Epithelial cell of esophagus (primary cell): ENCODE measurements around the gene SS18L1.

Source experiments
- DNase-seq: peaks from one replicate; pipeline ENCODE4 v3.0.0; 2010; ENCODE audit warnings: low read depth
- H3K4me3 ChIP-seq: 2 replicates; pipeline ENCODE4 v1.5.1; 2011; ENCODE audit warnings: mild to moderate bottlenecking, low read length, control low read depth
- CTCF ChIP-seq: IDR thresholded peaks from 2 replicates; pipeline ENCODE4 v1.5.1; 2011; ENCODE audit warnings: low read depth, mild to moderate bottlenecking, low read length, control low read depth, inconsistent platforms; ENCODE audit not compliant: insufficient read depth; ENCODE audit errors: missing control alignments

The SS18L1 gene

DNA sequence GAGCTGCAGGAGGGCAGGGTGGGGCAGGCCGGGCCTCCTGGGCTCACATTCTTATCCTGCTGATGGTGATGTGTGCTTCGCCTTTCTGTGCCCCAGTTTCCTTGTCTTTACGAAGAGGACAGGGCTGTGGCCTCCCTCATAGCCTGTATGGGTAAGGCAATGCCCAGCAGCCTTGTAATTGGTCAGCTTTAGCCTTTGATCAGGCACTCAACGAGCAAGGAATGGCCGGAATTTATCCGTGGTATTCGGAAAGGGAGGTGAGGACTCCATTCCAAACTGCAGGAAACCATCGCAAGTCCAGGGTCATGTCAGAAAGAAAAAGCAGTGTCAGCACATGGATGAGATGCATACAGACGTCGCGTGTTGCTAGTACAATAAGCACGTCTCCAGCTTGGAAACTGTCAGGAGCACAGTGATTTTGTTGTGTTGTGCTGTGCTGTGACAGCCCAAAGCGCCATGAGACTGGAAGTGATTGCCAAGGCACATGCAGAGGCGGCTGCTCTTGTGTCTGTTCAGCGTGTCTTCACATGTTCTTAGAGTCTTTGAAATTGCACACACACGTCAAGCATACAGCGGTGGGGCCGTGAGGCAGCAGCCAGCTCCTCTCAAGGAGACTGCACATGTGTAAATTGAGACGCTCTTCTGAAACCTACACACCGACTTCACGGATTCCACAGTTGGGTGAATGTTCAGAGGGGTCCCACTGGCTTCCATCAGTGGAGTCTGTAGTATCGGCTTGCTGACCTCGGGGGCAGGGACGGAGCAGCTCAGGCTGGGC, 6.2 kb downstream of the SS18L1 start:
- DNase-seq = peak; percentile 94
- H3K4me3 ChIP-seq = no peak overlapping the region
- no peak for TF ChIP-seq CTCF

- no peak for DNase-seq
- no peak overlapping the region for H3K4me3 ChIP-seq
- no peak for TF ChIP-seq CTCF
Measured at GRCh38 chr20:62150310-62150575, 6.7 kb downstream of the SS18L1 start.

GRCh38 chr20:62151225-62151624, 7.7 kb downstream of the SS18L1 start:
- no peak for DNase-seq
- TF ChIP-seq CTCF = no peak
- H3K4me3 ChIP-seq = no peak overlapping the region

DNA sequence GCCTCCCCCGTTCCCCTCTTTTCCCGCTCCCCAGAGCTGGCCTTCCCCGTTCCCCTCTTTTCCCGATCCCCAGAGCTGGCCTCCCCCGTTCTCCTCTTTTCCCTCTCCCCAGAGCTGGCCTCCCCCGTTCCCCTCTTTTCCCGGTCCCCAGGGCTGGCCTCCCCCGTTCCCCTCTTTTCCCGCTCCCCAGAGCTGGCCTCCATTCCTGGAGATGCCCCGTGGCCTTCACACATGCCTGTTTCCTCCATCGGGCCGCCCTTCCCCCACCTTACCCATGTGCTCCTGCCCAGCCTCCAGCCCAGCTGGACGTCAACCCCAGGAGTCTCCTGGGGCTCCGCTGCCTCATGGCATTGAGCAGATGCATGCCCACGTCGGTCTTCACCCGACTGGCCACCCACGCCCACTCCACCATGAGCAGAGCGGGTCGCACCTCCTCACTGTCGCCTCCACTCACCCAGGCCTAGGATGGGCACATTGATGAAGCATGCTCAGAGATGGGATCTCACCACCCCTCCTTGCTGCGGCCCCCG, 8.3 kb downstream of the SS18L1 start:
- no peak for TF ChIP-seq CTCF
- DNase-seq = no peak
- no peak overlapping the region for H3K4me3 ChIP-seq

DNA sequence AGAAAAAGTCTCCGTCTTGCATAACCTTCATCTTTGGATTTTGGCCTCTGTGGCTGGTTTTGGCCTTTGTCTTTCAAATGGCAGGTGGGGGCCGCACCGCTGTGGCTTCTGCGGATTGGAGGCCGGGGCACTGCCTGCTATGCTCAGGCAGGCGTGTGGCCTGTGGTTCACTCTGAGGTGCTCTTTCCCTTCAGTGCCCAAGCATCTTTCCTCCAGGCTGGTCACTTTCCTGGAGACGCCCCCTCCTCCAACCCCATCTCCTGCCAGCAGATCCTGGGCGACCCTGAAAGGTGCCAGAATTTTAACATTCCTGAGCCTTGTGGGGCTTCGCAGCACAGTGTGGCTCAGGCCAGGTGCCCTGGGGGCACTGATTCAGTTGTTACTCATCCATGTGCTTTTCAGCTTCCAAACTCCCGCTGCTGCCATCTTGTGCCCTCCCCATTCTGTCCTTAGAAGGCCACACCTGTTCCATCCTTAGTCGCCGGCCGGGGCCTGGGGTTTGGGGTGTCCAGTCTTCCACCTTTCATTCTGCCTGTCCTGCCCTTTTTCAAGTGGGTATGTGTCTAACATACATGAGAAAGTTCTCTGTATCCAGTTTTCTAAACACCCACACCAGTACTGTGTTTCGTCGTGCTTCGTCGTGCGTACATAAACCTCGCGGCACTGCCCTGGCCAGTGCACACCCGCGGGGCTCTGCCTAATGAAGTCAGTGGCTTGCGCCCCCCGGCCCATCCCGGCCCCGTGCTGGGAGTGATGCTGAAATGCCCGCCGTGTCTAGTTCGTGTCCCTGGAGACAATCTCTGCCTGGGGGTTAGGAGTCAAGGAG, 12.1 kb downstream of the SS18L1 start:
- no peak for TF ChIP-seq CTCF
- DNase-seq = peak; percentile 85
- no peak overlapping the region for H3K4me3 ChIP-seq

DNA sequence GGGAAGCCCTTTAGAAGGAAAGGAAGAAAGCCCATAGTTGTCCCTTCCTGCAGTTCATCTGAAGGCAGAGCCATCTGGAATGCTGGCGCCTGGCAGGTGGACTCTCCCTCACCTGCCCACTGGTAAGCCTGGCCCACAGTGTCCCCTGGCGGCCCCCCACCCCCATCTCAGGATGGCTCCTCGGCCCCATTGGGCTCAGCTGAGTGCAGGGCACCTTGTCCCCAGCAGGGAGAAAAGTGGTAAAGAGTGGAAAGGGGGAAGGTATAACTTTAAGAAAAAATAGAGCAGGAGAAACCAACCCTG, 12.6 kb downstream of the SS18L1 start:
- TF ChIP-seq CTCF = no peak
- DNase-seq = no peak
- no peak overlapping the region for H3K4me3 ChIP-seq
